Lung (tissue), 12 donors: ENCODE measurements around the gene CRB2. TPM values are rescaled to one million over a fixed set of nuclear protein-coding genes. Genes with fewer than 3 reads are reported as not detected.

Experiments used
- ATAC-seq: fragments of 200-7000 bp; cut with Tn5 transposase; one replicate; pipeline ENCODE4 v1.9.1; 2020; ENCODE audit warnings: moderate number of reproducible peaks; ENCODE audit not compliant: insufficient read depth, low FRiP score
- DNase-seq, 3 donors: peaks; one replicate each; pipeline ENCODE4 v3.0.0-alpha.2; 2013 to 2017
- H3K27ac ChIP-seq, 2 donors: one replicate each; pipeline ENCODE4 v1.5.1; 2013; ENCODE audit warnings: mild to moderate bottlenecking in 2 of 2, moderate library complexity in 2 of 2, control low read depth in 1 of 2, inconsistent platforms in 1 of 2, low read depth in 1 of 2, low read length in 1 of 2
- H3K27me3 ChIP-seq, 3 donors: one replicate each; pipeline ENCODE4 v1.5.1; 2013; ENCODE audit warnings: low read length in 2 of 3; ENCODE audit not compliant: control insufficient read depth in 3 of 3, insufficient read depth in 3 of 3
- H3K36me3 ChIP-seq, 4 donors: one replicate each; pipeline ENCODE4 v1.5.1; 2013; ENCODE audit warnings: low read length in 4 of 4, mild to moderate bottlenecking in 1 of 4, moderate library complexity in 1 of 4; ENCODE audit not compliant: control insufficient read depth in 4 of 4, insufficient read depth in 4 of 4
- H3K4me1 ChIP-seq, 5 donors: one replicate each; pipeline ENCODE4 v1.5.1; 2013; ENCODE audit warnings: low read length in 5 of 5, mild to moderate bottlenecking in 2 of 5, moderate library complexity in 1 of 5; ENCODE audit not compliant: control insufficient read depth in 5 of 5, insufficient read depth in 5 of 5
- H3K4me3 ChIP-seq: one replicate; pipeline ENCODE4 v1.5.1; 2013; ENCODE audit warnings: mild to moderate bottlenecking, control low read depth, moderate library complexity
- H3K9ac ChIP-seq, 2 donors: one replicate each; pipeline ENCODE4 v1.5.1; 2013; ENCODE audit warnings: low read length in 2 of 2, control low read depth in 1 of 2; ENCODE audit not compliant: insufficient read depth in 1 of 2
- H3K9me3 ChIP-seq, 4 donors: one replicate each; pipeline ENCODE4 v1.5.1; 2013; ENCODE audit warnings: low read length in 3 of 4, mild to moderate bottlenecking in 1 of 4, moderate library complexity in 1 of 4; ENCODE audit not compliant: control insufficient read depth in 4 of 4, insufficient read depth in 3 of 4
- WGBS, 2 donors: extraction: QIAGEN DNeasy Blood & Tissue Kit; methylation state at CpG; one replicate each; pipeline ENCODE4 v1.1.7; 2013; 5-methylcytosine and 5-hydroxymethylcytosine counted together
- polyA plus RNA-seq, 2 donors: library from polyadenylated mRNA; stranded (reverse); fragments of 200-250 nt; gene quantifications; one replicate each; pipeline ENCODE4 v1.2.1, GENCODE V29; 2013
- total RNA-seq, 2 donors: library from RNA; depleted of rRNA in 1 of 2; stranded (reverse); fragments of >200 nt in 1 of 2; gene quantifications; one replicate each; pipeline ENCODE4 v1.2.1, GENCODE V29; 2014 to 2021
- TF ChIP-seq, protein P1 (sequence below): IDR thresholded peaks from 2 replicates; pipeline ENCODE4 v1.5.1; 2012; ENCODE audit warnings: mild to moderate bottlenecking; ENCODE audit errors: control extremely low read depth, extremely low read depth
- donor health status: control.
- donor health status: control.
- donor health status: Bipolar disorder and iron deficiency.
- donor health status: healthy.
- donor health status: DM: yes; HTN: yes; CAD: no.

CRB2 gene
- total and polyA plus RNA-seq, 4 donors: 0.01 to 0.34 (median 0.21) TPM

DNA sequence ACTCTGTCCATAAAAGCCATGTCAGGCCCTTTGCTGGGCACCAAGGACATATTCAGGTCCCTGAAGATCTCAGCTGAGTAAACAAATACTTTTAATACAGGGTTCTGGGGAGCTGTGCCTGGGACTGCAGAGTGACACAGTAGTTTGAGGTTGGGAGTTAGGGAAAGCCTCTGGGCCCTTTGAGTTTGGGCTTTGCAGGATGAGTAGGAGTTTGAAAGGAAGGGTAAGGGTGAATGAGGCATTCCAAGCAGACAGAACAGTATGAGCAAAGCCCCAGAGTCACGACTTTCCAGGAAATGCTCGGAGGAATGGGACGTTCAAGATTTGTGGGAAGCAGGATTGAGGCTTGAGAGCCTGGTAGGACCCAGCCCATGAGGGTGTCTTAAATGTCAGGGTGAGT is 13.3 kb downstream of the CRB2 start:
- no peaks in the 10 kb centered on the region for H3K36me3 ChIP-seq
- no peak overlapping the region for H3K9ac ChIP-seq
- no peak overlapping the region for H3K4me3 ChIP-seq
- H3K27ac ChIP-seq: no peak overlapping the region
- 74 to 84% methylated on average over 3 of the region's 3 CpGs for WGBS, 2 donors
- H3K27me3 ChIP-seq: peaks cover 13 to 23% (median 16%) of the 10 kb centered on the region in 3 donors
- no peak for DNase-seq
- ATAC-seq: no peak
- no peaks in the 10 kb centered on the region for H3K9me3 ChIP-seq
- H3K4me1 ChIP-seq: peaks cover 0 to 16% (median 0%) of the 10 kb centered on the region in 5 donors
- TF ChIP-seq, protein P1, sequence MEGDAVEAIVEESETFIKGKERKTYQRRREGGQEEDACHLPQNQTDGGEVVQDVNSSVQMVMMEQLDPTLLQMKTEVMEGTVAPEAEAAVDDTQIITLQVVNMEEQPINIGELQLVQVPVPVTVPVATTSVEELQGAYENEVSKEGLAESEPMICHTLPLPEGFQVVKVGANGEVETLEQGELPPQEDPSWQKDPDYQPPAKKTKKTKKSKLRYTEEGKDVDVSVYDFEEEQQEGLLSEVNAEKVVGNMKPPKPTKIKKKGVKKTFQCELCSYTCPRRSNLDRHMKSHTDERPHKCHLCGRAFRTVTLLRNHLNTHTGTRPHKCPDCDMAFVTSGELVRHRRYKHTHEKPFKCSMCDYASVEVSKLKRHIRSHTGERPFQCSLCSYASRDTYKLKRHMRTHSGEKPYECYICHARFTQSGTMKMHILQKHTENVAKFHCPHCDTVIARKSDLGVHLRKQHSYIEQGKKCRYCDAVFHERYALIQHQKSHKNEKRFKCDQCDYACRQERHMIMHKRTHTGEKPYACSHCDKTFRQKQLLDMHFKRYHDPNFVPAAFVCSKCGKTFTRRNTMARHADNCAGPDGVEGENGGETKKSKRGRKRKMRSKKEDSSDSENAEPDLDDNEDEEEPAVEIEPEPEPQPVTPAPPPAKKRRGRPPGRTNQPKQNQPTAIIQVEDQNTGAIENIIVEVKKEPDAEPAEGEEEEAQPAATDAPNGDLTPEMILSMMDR: no peak

DNA sequence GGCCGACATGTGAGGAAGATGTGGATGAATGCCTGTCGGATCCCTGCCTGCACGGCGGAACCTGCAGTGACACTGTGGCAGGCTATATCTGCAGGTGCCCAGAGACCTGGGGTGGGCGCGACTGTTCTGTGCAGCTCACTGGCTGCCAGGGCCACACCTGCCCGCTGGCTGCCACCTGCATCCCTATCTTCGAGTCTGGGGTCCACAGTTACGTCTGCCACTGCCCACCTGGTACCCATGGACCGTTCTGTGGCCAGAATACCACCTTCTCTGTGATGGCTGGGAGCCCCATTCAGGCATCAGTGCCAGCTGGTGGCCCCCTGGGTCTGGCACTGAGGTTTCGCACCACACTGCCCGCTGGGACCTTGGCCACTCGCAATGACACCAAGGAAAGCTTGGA is 14.1 kb downstream of the CRB2 start:
- ATAC-seq: no peak
- TF ChIP-seq, protein P1: no peak
- peaks cover 13 to 31% (median 20%) of the 10 kb centered on the region in 3 donors for H3K27me3 ChIP-seq
- H3K27ac ChIP-seq: no peak overlapping the region
- DNase-seq: no peak
- no peak overlapping the region for H3K9ac ChIP-seq
- H3K9me3 ChIP-seq: no peaks in the 10 kb centered on the region
- H3K36me3 ChIP-seq: no peaks in the 10 kb centered on the region
- H3K4me1 ChIP-seq: peaks cover 0 to 13% (median 0%) of the 10 kb centered on the region in 5 donors
- WGBS, 2 donors: 92 to 93% methylated on average over 13 of the region's 13 CpGs
- H3K4me3 ChIP-seq: no peak overlapping the region

DNA sequence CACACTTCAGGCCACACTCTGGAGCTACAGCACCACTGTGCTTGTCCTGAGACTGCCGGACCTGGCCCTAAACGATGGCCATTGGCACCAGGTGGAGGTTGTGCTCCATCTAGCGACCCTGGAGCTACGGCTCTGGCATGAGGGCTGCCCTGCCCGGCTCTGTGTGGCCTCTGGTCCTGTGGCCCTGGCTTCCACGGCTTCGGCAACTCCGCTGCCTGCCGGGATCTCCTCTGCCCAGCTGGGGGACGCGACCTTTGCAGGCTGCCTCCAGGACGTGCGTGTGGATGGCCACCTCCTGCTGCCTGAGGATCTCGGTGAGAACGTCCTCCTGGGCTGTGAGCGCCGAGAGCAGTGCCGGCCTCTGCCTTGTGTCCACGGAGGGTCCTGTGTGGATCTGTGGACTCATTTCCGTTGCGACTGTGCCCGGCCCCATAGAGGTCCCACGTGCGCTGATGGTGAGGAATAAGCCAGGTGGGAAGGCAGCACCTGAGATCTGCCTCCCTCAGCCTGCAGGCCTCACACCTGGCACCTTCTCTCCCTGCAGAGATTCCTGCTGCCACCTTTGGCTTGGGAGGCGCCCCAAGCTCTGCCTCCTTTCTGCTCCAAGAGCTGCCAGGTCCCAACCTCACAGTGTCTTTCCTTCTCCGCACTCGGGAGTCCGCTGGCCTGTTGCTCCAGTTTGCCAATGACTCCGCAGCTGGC is 14.7 kb downstream of the CRB2 start:
- Histone ChIP-seq H3K27me3 (peaks cover 13 to 33% (median 20%) of the 10 kb centered on the region in 3 donors), H3K9me3 (no peaks in the 10 kb centered on the region), H3K9ac (no peak overlapping the region), H3K4me1 (peaks cover 0 to 16% (median 0%) of the 10 kb centered on the region in 5 donors), H3K27ac (no peak overlapping the region), H3K4me3 (no peak overlapping the region), H3K36me3 (no peaks in the 10 kb centered on the region)
- ATAC-seq (no peak), DNase-seq (no peak)
- TF ChIP-seq, protein P1: no peak
- WGBS, 2 donors: 84 to 91% methylated on average over 29 of the region's 29 CpGs
